NCI-H510A (cell line): ENCODE measurements around the gene DCUN1D1.
A peak's percentile ranks its signal among the peaks of the same experiment; 100 is the strongest.

ENCODE experiments used
- DNase-seq: peaks from one replicate; lab custom pipeline; 2025; lab: John Stamatoyannopoulos, UW

The DCUN1D1 gene

GRCh38 chr3:182936239-182936917 lies 44.0 kb downstream of the DCUN1D1 start:
- no peak for DNase-seq

- no peak for DNase-seq
Observed at GRCh38 chr3:182935803-182936202, 44.5 kb downstream of the DCUN1D1 start.

- no peak for DNase-seq
Observed at GRCh38 chr3:182925944-182926337, 54.4 kb downstream of the DCUN1D1 start.

- DNase-seq = no peak
Observed at GRCh38 chr3:182925330-182925943, 54.9 kb downstream of the DCUN1D1 start.

GRCh38 chr3:182921665-182922355 lies 58.5 kb downstream of the DCUN1D1 start:
- DNase-seq = no peak

- no peak for DNase-seq
Observed at GRCh38 chr3:182920515-182921084, 59.7 kb downstream of the DCUN1D1 start.

- no peak for DNase-seq
Observed at GRCh38 chr3:182919866-182920357, 60.4 kb downstream of the DCUN1D1 start.

- DNase-seq = no peak
Observed at GRCh38 chr3:182917134-182917533, 63.2 kb downstream of the DCUN1D1 start.

GRCh38 chr3:182914341-182914740 lies 66.0 kb downstream of the DCUN1D1 start:
- DNase-seq = no peak

GRCh38 chr3:182913889-182914288 lies 66.4 kb downstream of the DCUN1D1 start:
- DNase-seq = peak; percentile 89

GRCh38 chr3:182912474-182912873 lies 67.9 kb downstream of the DCUN1D1 start:
- DNase-seq = no peak

GRCh38 chr3:182911782-182912111 lies 68.6 kb downstream of the DCUN1D1 start:
- no peak for DNase-seq

- DNase-seq = no peak
Observed at GRCh38 chr3:182910936-182911781, 69.2 kb downstream of the DCUN1D1 start.

- no peak for DNase-seq
Observed at GRCh38 chr3:182909318-182910040, 70.9 kb downstream of the DCUN1D1 start.

GRCh38 chr3:182908471-182908870 lies 71.9 kb downstream of the DCUN1D1 start:
- no peak for DNase-seq

- no peak for DNase-seq
Observed at GRCh38 chr3:182906036-182906435, 74.3 kb downstream of the DCUN1D1 start.

GRCh38 chr3:182905623-182906022 lies 74.7 kb downstream of the DCUN1D1 start:
- no peak for DNase-seq

GRCh38 chr3:182904164-182904563 lies 76.2 kb downstream of the DCUN1D1 start:
- no peak for DNase-seq

- no peak for DNase-seq
Observed at GRCh38 chr3:182902236-182902635, 78.1 kb downstream of the DCUN1D1 start.

- DNase-seq = no peak
Observed at GRCh38 chr3:182896553-182896952, 83.8 kb downstream of the DCUN1D1 start.

- DNase-seq = no peak
Observed at GRCh38 chr3:182895513-182896112, 84.7 kb downstream of the DCUN1D1 start.
